Stomach (tissue), 9 donors: Measurements from ENCODE around the gene RBM25. TPM values are rescaled to one million over a fixed set of nuclear protein-coding genes. Genes with fewer than 3 reads are reported as not detected.

Experiments used
- DNase-seq, 2 donors: peaks; one replicate each; pipeline versions ENCODE4 v3.0.0 to v3.0.0-alpha.2; 2013 to 2019
- H3K27ac ChIP-seq, 5 donors: fragments of 200-600 bp in 4 of 5; sonication (generic) in 4 of 5; one replicate each; pipeline ENCODE4 v1.5.1; 2013 to 2019; ENCODE audit warnings: mild to moderate bottlenecking in 1 of 5, moderate library complexity in 1 of 5
- H3K27me3 ChIP-seq, 3 donors: fragments of 200-600 bp; sonication (generic); one replicate each; pipeline ENCODE4 v1.5.1; 2017 to 2019; ENCODE audit warnings: mixed run types in 1 of 3
- H3K36me3 ChIP-seq, 4 donors: fragments of 200-600 bp; sonication (generic); 1 replicate in 3 of 4; 2 replicates in 1 of 4; pipeline ENCODE4 v1.5.1; 2016 to 2019
- H3K4me1 ChIP-seq, 4 donors: fragments of 200-600 bp; sonication (generic); one replicate each; pipeline ENCODE4 v1.5.1; 2016 to 2019
- H3K4me3 ChIP-seq, 4 donors: fragments of 200-600 bp; sonication (generic) in 3 of 4; one replicate each; pipeline ENCODE4 v1.5.1; 2016 to 2019; ENCODE audit warnings: mild to moderate bottlenecking in 1 of 4
- H3K9me3 ChIP-seq, 4 donors: fragments of 200-600 bp; sonication (generic); one replicate each; pipeline ENCODE4 v1.5.1; 2016 to 2019
- EP300 ChIP-seq: sonication (generic); formaldehyde crosslinking; IDR thresholded peaks from one replicate; pipeline ENCODE4 v1.6.1; 2017; ENCODE audit warnings: antibody characterized with exemption
- POLR2A ChIP-seq, 4 donors: fragments of 450-650 bp; IDR thresholded peaks; one replicate each; pipeline ENCODE4 v1.6.1; 2016; ENCODE audit warnings: antibody characterized with exemption in 4 of 4, control low read depth in 2 of 4, mild to moderate bottlenecking in 1 of 4, moderate library complexity in 1 of 4
- POLR2AphosphoS5 ChIP-seq, 3 donors: sonication (generic); formaldehyde crosslinking; IDR thresholded peaks; one replicate each; pipeline ENCODE4 v1.6.1; 2016; ENCODE audit warnings: antibody characterized with exemption in 3 of 3
- WGBS, 5 donors: extraction: QIAGEN DNeasy Blood & Tissue Kit in 3 of 5; methylation state at CpG; one replicate each; pipeline versions ENCODE4 v1.1.5 to v1.1.7; 2013 to 2018; 5-methylcytosine and 5-hydroxymethylcytosine counted together
- intact Hi-C: fragments of 100-400 bp; cut with DNase I; formaldehyde crosslinking; loops from one replicate; pipeline ENCODE4 v1.15.1; 2023; ENCODE audit warnings: low total_unique reads
- polyA plus RNA-seq, 3 donors: library from polyadenylated mRNA; stranded (reverse); fragments of 200-250 nt; gene quantifications; one replicate each; pipeline ENCODE4 v1.2.3, GENCODE V29; 2013
- total RNA-seq, 5 donors: library from RNA; depleted of rRNA; stranded (reverse); fragments of >200 nt; gene quantifications; one replicate each; pipeline versions ENCODE4 v1.1.0 to v1.2.3, GENCODE V29; 2014 to 2016
- TF ChIP-seq, protein P1 (sequence below), 7 experiments: fragments of 450-650 bp in 4 of 7; fragments of 200-600 bp in 3 of 7; sonication (generic) in 3 of 7; IDR thresholded peaks; one replicate each; pipeline ENCODE4 v1.5.1; 2016 to 2019; ENCODE audit warnings: antibody characterized with exemption in 7 of 7, control low read depth in 2 of 7, mild to moderate bottlenecking in 1 of 7
- donor health status: healthy with polysubstance abuse.
- donor health status: Bipolar disorder and iron deficiency.
- donor health status: healthy.

The RBM25 gene
- total and polyA plus RNA-seq, 8 donors, result 15.5 to 149 (median 109) TPM

DNA sequence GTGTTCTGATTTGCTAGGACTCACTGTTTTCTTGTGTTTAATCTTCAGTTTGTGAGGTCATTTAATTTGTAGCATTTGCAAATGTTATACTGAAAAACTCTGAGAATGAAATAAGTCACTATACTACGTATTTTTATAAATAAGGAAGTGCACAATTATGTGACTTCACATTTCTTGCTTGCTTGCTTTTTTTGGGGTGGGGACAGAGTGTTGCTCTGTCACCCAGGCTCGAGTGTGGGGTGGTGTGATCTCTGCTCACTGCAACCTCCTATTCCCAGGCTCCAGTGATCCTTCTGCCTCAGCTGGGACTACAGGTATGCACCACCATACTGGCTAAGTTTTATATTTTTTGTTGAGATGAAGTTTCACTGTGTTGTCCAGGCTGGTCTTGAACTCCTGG is 32.7 kb downstream of the RBM25 start:
- H3K27me3 ChIP-seq, result no peaks in the 10 kb centered on the region
- H3K4me3 ChIP-seq, result no peak overlapping the region
- no peaks in the 10 kb centered on the region for H3K9me3 ChIP-seq
- TF ChIP-seq POLR2A (IDR thresholded peaks at IDR 0.05) (no peak), EP300 (no peak), POLR2AphosphoS5 (IDR thresholded peaks at IDR 0.05) (no peak)
- TF ChIP-seq, protein P1, sequence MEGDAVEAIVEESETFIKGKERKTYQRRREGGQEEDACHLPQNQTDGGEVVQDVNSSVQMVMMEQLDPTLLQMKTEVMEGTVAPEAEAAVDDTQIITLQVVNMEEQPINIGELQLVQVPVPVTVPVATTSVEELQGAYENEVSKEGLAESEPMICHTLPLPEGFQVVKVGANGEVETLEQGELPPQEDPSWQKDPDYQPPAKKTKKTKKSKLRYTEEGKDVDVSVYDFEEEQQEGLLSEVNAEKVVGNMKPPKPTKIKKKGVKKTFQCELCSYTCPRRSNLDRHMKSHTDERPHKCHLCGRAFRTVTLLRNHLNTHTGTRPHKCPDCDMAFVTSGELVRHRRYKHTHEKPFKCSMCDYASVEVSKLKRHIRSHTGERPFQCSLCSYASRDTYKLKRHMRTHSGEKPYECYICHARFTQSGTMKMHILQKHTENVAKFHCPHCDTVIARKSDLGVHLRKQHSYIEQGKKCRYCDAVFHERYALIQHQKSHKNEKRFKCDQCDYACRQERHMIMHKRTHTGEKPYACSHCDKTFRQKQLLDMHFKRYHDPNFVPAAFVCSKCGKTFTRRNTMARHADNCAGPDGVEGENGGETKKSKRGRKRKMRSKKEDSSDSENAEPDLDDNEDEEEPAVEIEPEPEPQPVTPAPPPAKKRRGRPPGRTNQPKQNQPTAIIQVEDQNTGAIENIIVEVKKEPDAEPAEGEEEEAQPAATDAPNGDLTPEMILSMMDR (IDR thresholded peaks at IDR 0.05), result no peak
- WGBS, 5 donors, result 81 to 91% (median 88%) methylated on average over 2 of the region's 2 CpGs
- no peak for DNase-seq
- H3K4me1 ChIP-seq, result peaks cover 0 to 14% (median 8%) of the 10 kb centered on the region in 4 donors
- H3K27ac ChIP-seq, result no peak overlapping the region
- peaks cover 44 to 97% (median 89%) of the 10 kb centered on the region in 4 donors for H3K36me3 ChIP-seq
- intact Hi-C loops, result no loop called here

DNA sequence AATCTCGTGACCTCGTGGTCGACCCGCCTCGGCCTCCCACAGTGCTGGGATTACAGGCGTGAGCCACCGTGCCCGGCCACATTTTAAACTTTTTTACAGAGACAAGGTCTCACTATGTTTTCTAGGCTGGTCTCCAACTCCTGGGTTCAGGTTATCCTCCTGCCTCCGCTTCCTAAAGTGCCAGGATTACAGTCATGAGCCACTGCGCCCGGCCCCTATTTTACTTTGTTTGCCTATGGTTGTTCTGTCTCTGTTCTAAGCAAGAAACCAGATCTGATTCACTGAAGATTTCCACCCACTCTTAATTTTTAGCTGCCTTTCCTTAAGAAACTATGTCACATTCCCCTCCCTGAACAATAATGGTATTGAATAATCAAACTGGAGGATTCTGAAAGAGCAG is 39.1 kb downstream of the RBM25 start:
- Histone ChIP-seq H3K4me1 (no peaks in the 10 kb centered on the region), H3K36me3 (peaks cover 26 to 98% (median 93%) of the 10 kb centered on the region in 4 donors)

DNA sequence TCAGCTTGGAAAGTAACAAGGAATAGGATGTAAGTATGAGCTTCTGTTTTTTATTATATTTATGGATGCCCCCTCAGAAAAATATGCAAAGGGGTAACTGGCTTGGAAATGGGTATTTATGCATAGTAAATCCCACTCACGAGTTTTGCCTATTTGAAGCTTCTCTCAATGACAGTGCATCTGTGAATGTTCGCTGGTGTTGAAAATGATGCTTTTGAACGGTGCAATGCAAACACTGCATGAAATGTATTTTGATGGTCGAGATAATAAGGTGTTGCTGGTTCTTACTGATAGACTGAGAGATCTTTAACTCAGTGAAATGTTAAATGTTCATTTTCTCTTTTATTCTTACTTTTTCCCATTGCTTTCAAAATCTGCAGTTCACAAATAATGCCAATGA is 42.0 kb downstream of the RBM25 start:
- H3K36me3 ChIP-seq, result peaks cover 32 to 100% (median 99%) of the 10 kb centered on the region in 4 donors
- WGBS, 5 donors, result 86 to 92% (median 88%) methylated on average over 4 of the region's 4 CpGs
- no peaks in the 10 kb centered on the region for H3K9me3 ChIP-seq
- no peak for TF ChIP-seq POLR2AphosphoS5 (IDR thresholded peaks at IDR 0.05)
- TF ChIP-seq, protein P1 (IDR thresholded peaks at IDR 0.05), result no peak
- TF ChIP-seq EP300, result no peak
- TF ChIP-seq POLR2A (IDR thresholded peaks at IDR 0.05), result no peak
- no peak for DNase-seq
- H3K27me3 ChIP-seq, result no peaks in the 10 kb centered on the region
- H3K4me1 ChIP-seq, result peaks cover 0 to 5% (median 0%) of the 10 kb centered on the region in 4 donors
- intact Hi-C loops, result no loop called here
- H3K4me3 ChIP-seq, result no peak overlapping the region
- no peak overlapping the region for H3K27ac ChIP-seq

More for the DNA sequence above, 39.1 kb downstream of the RBM25 start:
- no peak overlapping the region for H3K4me3 ChIP-seq
- TF ChIP-seq EP300, result no peak
- no peak for TF ChIP-seq POLR2A (IDR thresholded peaks at IDR 0.05)
- TF ChIP-seq, protein P1 (IDR thresholded peaks at IDR 0.05), result no peak
- TF ChIP-seq POLR2AphosphoS5 (IDR thresholded peaks at IDR 0.05), result no peak
- no peak for DNase-seq
- no peak overlapping the region for H3K27ac ChIP-seq
- intact Hi-C loops, result no loop called here
- no peaks in the 10 kb centered on the region for H3K9me3 ChIP-seq
- H3K27me3 ChIP-seq, result no peaks in the 10 kb centered on the region
- 92 to 99% (median 97%) methylated on average over 11 of the region's 11 CpGs for WGBS, 5 donors

DNA sequence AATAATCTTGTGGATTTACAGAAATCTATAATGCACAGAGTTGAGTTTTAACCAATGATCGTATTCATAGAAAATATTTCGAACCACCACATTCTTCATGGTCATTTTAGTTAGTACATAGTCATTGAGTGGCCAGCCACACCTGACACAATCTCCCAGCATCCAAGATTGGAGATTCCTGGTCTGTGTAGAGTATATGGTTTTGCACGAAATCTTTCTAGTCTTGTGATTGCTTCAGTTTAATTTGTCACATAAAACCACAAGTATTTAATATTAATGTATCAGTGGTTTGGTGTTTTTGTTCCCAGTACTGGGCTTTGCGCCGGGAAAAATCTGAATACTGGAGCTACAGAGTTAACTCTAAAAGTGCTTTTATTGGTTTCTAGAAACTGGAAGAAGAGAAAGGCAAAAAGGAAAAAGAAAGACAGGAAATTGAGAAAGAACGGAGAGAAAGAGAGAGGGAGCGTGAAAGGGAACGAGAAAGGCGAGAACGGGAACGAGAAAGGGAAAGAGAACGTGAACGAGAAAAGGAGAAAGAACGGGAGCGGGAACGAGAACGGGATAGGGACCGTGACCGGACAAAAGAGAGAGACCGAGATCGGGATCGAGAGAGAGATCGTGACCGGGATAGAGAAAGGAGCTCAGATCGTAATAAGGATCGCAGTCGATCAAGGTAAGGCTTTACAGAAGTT is 44.6 kb downstream of the RBM25 start:
- intact Hi-C loops, result no loop called here
- no peaks in the 10 kb centered on the region for H3K27me3 ChIP-seq
- DNase-seq, result no peak
- H3K36me3 ChIP-seq, result peaks cover 34 to 100% (median 99%) of the 10 kb centered on the region in 4 donors
- no peaks in the 10 kb centered on the region for H3K9me3 ChIP-seq
- H3K27ac ChIP-seq, result no peak overlapping the region
- WGBS, 5 donors, result 96 to 98% (median 97%) methylated on average over 27 of the region's 27 CpGs
- no peak overlapping the region for H3K4me3 ChIP-seq
- H3K4me1 ChIP-seq, result peaks cover 0 to 5% (median 0%) of the 10 kb centered on the region in 4 donors
- TF ChIP-seq POLR2AphosphoS5 (IDR thresholded peaks at IDR 0.05) (no peak), POLR2A (IDR thresholded peaks at IDR 0.05) (no peak), EP300 (no peak)
- TF ChIP-seq, protein P1 (IDR thresholded peaks at IDR 0.05), result no peak
